Panc1 (cell line): Measurements from ENCODE around the gene MDC1. TPM values are rescaled to one million over a fixed set of nuclear protein-coding genes. Genes with fewer than 3 reads are reported as not detected.

Source experiments
- ATAC-seq: fragments of 200-7000 bp; cut with Tn5 transposase; 2 replicates; pipeline ENCODE4 v1.9.1; 2020; ENCODE audit warnings: mild to moderate bottlenecking, moderate library complexity
- BruUV-seq: library from RNA; stranded (reverse); fragments of 400-500 nt; replicated peaks from 2 replicates; lab custom pipeline; 2021; lab: Mats Ljungman, UMichigan
- CTCF ChIA-PET: fragments of 300-600 bp; sonication (Branson Sonifier 250); formaldehyde crosslinking; loops from one replicate; lab custom pipeline; 2022; ENCODE audit warnings: antibody characterized with exemption; lab: Charles Lee
- POLR2A ChIA-PET: fragments of 300-600 bp; sonication (Branson Sonifier 250); formaldehyde crosslinking; loops from one replicate; lab custom pipeline; 2022; ENCODE audit warnings: antibody characterized with exemption; lab: Charles Lee
- DNase-seq: peaks from one replicate; pipeline ENCODE4 v3.0.0-alpha.2; 2010; ENCODE audit warnings: low read depth, low spot score
- H3K27ac ChIP-seq: 2 replicates; pipeline ENCODE4 v1.5.1; 2011; ENCODE audit warnings: mild to moderate bottlenecking, low read length, inconsistent platforms
- H3K27me3 ChIP-seq: fragments of 200-500 bp; sonication (Bioruptor generic); 2 replicates; pipeline ENCODE4 v1.6.0; 2014; ENCODE audit warnings: low read length, inconsistent platforms; ENCODE audit not compliant: control insufficient read depth, insufficient read depth
- H3K36me3 ChIP-seq: fragments of 200-500 bp; sonication (Bioruptor generic); 2 replicates; pipeline ENCODE4 v1.5.1; 2014; ENCODE audit warnings: inconsistent platforms, mild to moderate bottlenecking, low read length, moderate library complexity; ENCODE audit not compliant: control insufficient read depth, insufficient read depth
- H3K4me1 ChIP-seq: 2 replicates; pipeline ENCODE4 v1.5.1; 2011; ENCODE audit warnings: inconsistent platforms, mild to moderate bottlenecking, low read length, moderate library complexity; ENCODE audit not compliant: control insufficient read depth, insufficient read depth
- H3K4me3 ChIP-seq, 2 experiments: 2 replicates each; pipeline ENCODE4 v1.5.1; 2011 to 2012; ENCODE audit warnings: low read depth in 2 of 2, low read length in 2 of 2, mild to moderate bottlenecking in 2 of 2, inconsistent platforms in 1 of 2, moderate library complexity in 1 of 2
- H3K9me3 ChIP-seq: fragments of 200-500 bp; sonication (Bioruptor generic); 2 replicates; pipeline ENCODE4 v1.5.1; 2014; ENCODE audit warnings: low read depth, mild to moderate bottlenecking, inconsistent platforms, low read length, moderate library complexity; ENCODE audit not compliant: control insufficient read depth, insufficient read depth
- CTCF ChIP-seq: fragments of 450-650 bp; IDR thresholded peaks from 2 replicates; pipeline ENCODE4 v1.5.1; 2017; ENCODE audit warnings: mild to moderate bottlenecking
- POLR2AphosphoS5 ChIP-seq: IDR thresholded peaks from 2 replicates; pipeline ENCODE4 v1.6.1; 2012; ENCODE audit warnings: mild to moderate bottlenecking, low read depth, low read length, moderate library complexity
- REST ChIP-seq, 2 experiments: IDR thresholded peaks; 2 replicates each; pipeline ENCODE4 v1.6.1; 2011 to 2012; ENCODE audit warnings: low read depth in 2 of 2, control low read depth in 1 of 2, low read length in 1 of 2, mild to moderate bottlenecking in 1 of 2, moderate library complexity in 1 of 2; ENCODE audit not compliant: insufficient read depth in 1 of 2
- SIN3A ChIP-seq: IDR thresholded peaks from 2 replicates; pipeline ENCODE4 v1.6.1; 2012; ENCODE audit warnings: low read depth, mild to moderate bottlenecking, low read length, moderate library complexity, borderline replicate concordance; ENCODE audit not compliant: insufficient read depth
- TCF7L2 ChIP-seq: IDR thresholded peaks from 2 replicates; pipeline ENCODE4 v1.6.1; 2011; ENCODE audit warnings: mild to moderate bottlenecking, low read depth, low read length, inconsistent platforms
- in situ Hi-C: cut with HindIII; loops from 2 replicates; pipeline ENCODE4 v1.10.0; 2016; ENCODE audit warnings: low sequenced_read_pairs, low pct_unique_long_range_greater_than_20kb
- intact Hi-C: fragments of 100-400 bp; cut with micrococcal nuclease; formaldehyde crosslinking; loops from one replicate; pipeline ENCODE4 v1.10.0; 2022; ENCODE audit not compliant: unreplicated experiment
- total RNA-seq: library from RNA; stranded (reverse); gene quantifications from one replicate; pipeline ENCODE4 v1.2.1, GENCODE V29; 2021; ENCODE audit not compliant: unreplicated experiment

MDC1 gene
- total RNA-seq, 1 experiment from 2014 or later: 68.6 TPM

- H3K27ac ChIP-seq: peak overlapping the region; percentile 100
- intact Hi-C loops (no loop called here), in situ Hi-C loops (no loop called here)
- ChIA-PET POLR2A (interaction anchor here (0.6 to 0.7 kb wide), 5 partner anchors 29 to 394 kb away, joined by 3 to 4 read pairs (median 3); no protein-coding TSS in a partner anchor), CTCF (interaction anchor here (0.6 to 1.0 kb wide), 2 partner anchors 42 to 209 kb away, joined by 3 read pairs; no protein-coding TSS in a partner anchor)
- TF ChIP-seq POLR2AphosphoS5 (no peak), REST (IDR thresholded peaks at IDR 0.05; ENCODE audit: insufficient read depth in 1 of 2, low read depth in 2 of 2, low read length in 1 of 2) (no peak; a peak in 1 of 4 replicates), TCF7L2 (no peak), CTCF (no peak), SIN3A (no peak)
- DNase-seq (no peak), ATAC-seq (no peak)
- H3K4me1 ChIP-seq: peaks cover 39% of the 10 kb centered on the region
- TSS peak; percentile 63 for BruUV-seq
- H3K27me3 ChIP-seq: no peaks in the 10 kb centered on the region
- no peaks in the 10 kb centered on the region for H3K9me3 ChIP-seq
- H3K36me3 ChIP-seq: peaks cover 32% of the 10 kb centered on the region
- peak overlapping the region; percentile 88 to 100 for H3K4me3 ChIP-seq
Measured at GRCh38 chr6:30720738-30721197, 3.7 kb upstream of the MDC1 start.

GRCh38 chr6:30719791-30720737 is 3.0 kb upstream of the MDC1 start, which contains the start of gene TUBB:
TSS of gene TUBB (plus strand) at chr6:30720352. CDS start at chr6:30720507, 155 bp downstream.
- peak; percentile 87 for DNase-seq
- Histone ChIP-seq H3K4me1 (peaks cover 35% of the 10 kb centered on the region), H3K27me3 (no peaks in the 10 kb centered on the region), H3K36me3 (peaks cover 32% of the 10 kb centered on the region), H3K27ac (peak within 1 kb of the TSS; percentile 100), H3K9me3 (no peaks in the 10 kb centered on the region), H3K4me3 (peak within 1 kb of the TSS; percentile 88 to 100)
- intact Hi-C loops: no loop called here
- ATAC-seq: peak; percentile 80
- 0 out of 4 replicates have a peak, but pooled peaks of 1 of the 2 experiments have one; percentile 23 for TF ChIP-seq REST (IDR thresholded peaks at IDR 0.05; ENCODE audit: insufficient read depth in 1 of 2, low read depth in 2 of 2, low read length in 1 of 2)
- TF ChIP-seq POLR2AphosphoS5: peak; percentile 94
- TF ChIP-seq TCF7L2: no peak
- 0 out of 2 replicates have a peak, but pooled peaks have one; percentile 10 for TF ChIP-seq SIN3A
- in situ Hi-C loops: no loop called here
- ChIA-PET POLR2A (interaction anchor here (0.6 to 0.7 kb wide), 5 partner anchors 31 to 1015 kb away, joined by 3 to 9 read pairs (median 3); no protein-coding TSS in a partner anchor), CTCF (no interaction called here)
- BruUV-seq: no TSS peak
